A549 (cell line): ENCODE results near the gene LEFTY1. TPM values are rescaled to one million over a fixed set of nuclear protein-coding genes. Genes with fewer than 3 reads are reported as not detected.

Experiments
- ATAC-seq, 2 experiments: fragments of 200-7000 bp in 1 of 2; fragments of >200 bp in 1 of 2; cut with Nextera tagmentation in 1 of 2; cut with Tn5 transposase in 1 of 2; 3 replicates each; pipeline versions ENCODE4 v1.8.0 to v1.9.1; 2018 to 2020; ENCODE audit warnings: mild to moderate bottlenecking in 1 of 2, moderate library complexity in 1 of 2
- CTCF ChIA-PET: fragments of 300-600 bp; sonication (Branson Sonifier 250); formaldehyde crosslinking; extraction: SDS; loops from one replicate; lab custom pipeline; 2021; ENCODE audit warnings: antibody characterized with exemption, inconsistent platforms; lab: Yijun Ruan, JAX
- POLR2A ChIA-PET: fragments of 350-600 bp; formaldehyde crosslinking; extraction: SDS; loops from one replicate; lab custom pipeline; 2021; ENCODE audit warnings: antibody characterized with exemption, inconsistent platforms; lab: Yijun Ruan, JAX
- DNase-seq, 2 experiments: peaks; one replicate each; pipeline versions ENCODE4 v3.0.0 to v3.0.0-alpha.2; 2011 to 2016; ENCODE audit warnings: low read depth in 1 of 2, low spot score in 1 of 2
- FAIRE-seq: peaks from 2 replicates; lab custom pipeline; 2011; peaks lifted over from hg19 to GRCh38; lab: Jason Lieb, UNC
- H3K27ac ChIP-seq, 2 experiments: fragments of >200 bp; sonication (Bioruptor Twin); formaldehyde crosslinking; 3 replicates each; pipeline ENCODE4 v1.5.1; 2016 to 2017
- H3K4me1 ChIP-seq: fragments of >200 bp; sonication (Bioruptor Twin); formaldehyde crosslinking; 3 replicates; pipeline ENCODE4 v1.6.1; 2016
- H3K4me2 ChIP-seq: fragments of >200 bp; sonication (Bioruptor Twin); formaldehyde crosslinking; 3 replicates; pipeline ENCODE4 v1.6.1; 2016
- H3K4me3 ChIP-seq: fragments of >200 bp; sonication (Bioruptor Twin); formaldehyde crosslinking; 3 replicates; pipeline ENCODE4 v1.5.1; 2016
- H3K9me3 ChIP-seq: fragments of >200 bp; sonication (Bioruptor Twin); formaldehyde crosslinking; 3 replicates; pipeline ENCODE4 v1.6.1; 2016
- CHD2 ChIP-seq: fragments of 150-350 bp; IDR thresholded peaks from 2 replicates; pipeline ENCODE4 v1.6.1; 2014; ENCODE audit warnings: low read length; ENCODE audit not compliant: partially characterized antibody
- CHD4 ChIP-seq: fragments of 200-600 bp; sonication (generic); IDR thresholded peaks from 2 replicates; pipeline ENCODE4 v1.6.1; 2016; ENCODE audit warnings: antibody characterized with exemption, mild to moderate bottlenecking, borderline replicate concordance
- CTCF ChIP-seq: fragments of >200 bp; sonication (Bioruptor Twin); formaldehyde crosslinking; IDR thresholded peaks from 3 replicates; pipeline ENCODE4 v1.5.1; 2016
- EHMT2 ChIP-seq: fragments of 200-600 bp; sonication (generic); IDR thresholded peaks from 2 replicates; pipeline ENCODE4 v1.6.1; 2016; ENCODE audit warnings: antibody characterized with exemption, low read depth, mild to moderate bottlenecking, moderate library complexity
- EP300 ChIP-seq, 2 experiments: fragments of >200 bp; sonication (Bioruptor Twin); formaldehyde crosslinking; IDR thresholded peaks; 2 replicates in 1 of 2; 3 replicates in 1 of 2; pipeline ENCODE4 v1.6.1; 2016 to 2017
- ESRRA ChIP-seq: fragments of 150-350 bp; IDR thresholded peaks from 2 replicates; pipeline ENCODE4 v1.6.1; 2014; ENCODE audit warnings: mild to moderate bottlenecking, low read length, borderline replicate concordance
- FOSL2 ChIP-seq, 2 experiments: fragments of 450-650 bp in 1 of 2; fragments of >200 bp in 1 of 2; sonication (Bioruptor Twin) in 1 of 2; formaldehyde crosslinking; IDR thresholded peaks; 2 replicates each; pipeline versions ENCODE4 v1.5.0 to v1.6.1; 2016 to 2020; ENCODE audit warnings: mild to moderate bottlenecking in 1 of 2, moderate library complexity in 1 of 2
- HOXB13 ChIP-seq: fragments of 250-450 bp; sonication (Bioruptor Pico); IDR thresholded peaks from 2 replicates; pipeline ENCODE4 v1.5.0; 2020; ENCODE audit warnings: low read depth, mild to moderate bottlenecking, moderate library complexity
- JUN ChIP-seq, 2 experiments: fragments of >200 bp; sonication (Bioruptor Twin); formaldehyde crosslinking; IDR thresholded peaks; 2 replicates in 1 of 2; 3 replicates in 1 of 2; pipeline ENCODE4 v1.6.1; 2016 to 2017
- JUNB ChIP-seq: fragments of >200 bp; sonication (Bioruptor Twin); formaldehyde crosslinking; IDR thresholded peaks from 2 replicates; pipeline ENCODE4 v1.6.1; 2016
- KDM1A ChIP-seq: fragments of 200-600 bp; sonication (generic); IDR thresholded peaks from 2 replicates; pipeline ENCODE4 v1.6.1; 2016; ENCODE audit warnings: low read depth, mild to moderate bottlenecking
- KDM5A ChIP-seq: fragments of 200-600 bp; sonication (generic); IDR thresholded peaks from 2 replicates; pipeline ENCODE4 v1.6.1; 2016; ENCODE audit warnings: antibody characterized with exemption, mild to moderate bottlenecking
- MAFK ChIP-seq: fragments of 450-650 bp; IDR thresholded peaks from 2 replicates; pipeline ENCODE4 v1.6.1; 2014; ENCODE audit not compliant: partially characterized antibody
- MAX ChIP-seq: IDR thresholded peaks from 2 replicates; pipeline ENCODE4 v1.6.1; 2012
- MAZ ChIP-seq: fragments of 150-350 bp; IDR thresholded peaks from 2 replicates; pipeline ENCODE4 v1.6.1; 2014; ENCODE audit warnings: antibody characterized with exemption, low read depth, low read length, borderline replicate concordance
- NPAS2 ChIP-seq: fragments of 250-450 bp; sonication (Bioruptor Pico); IDR thresholded peaks from 2 replicates; pipeline ENCODE4 v1.8.0; 2022; ENCODE audit warnings: mild to moderate bottlenecking, moderate library complexity, borderline replicate concordance
- POLR2AphosphoS2 ChIP-seq: conservative IDR thresholded peaks from 2 replicates; pipeline ENCODE4 v1.6.1; 2012; ENCODE audit warnings: low read length, improper control_type of control experiment, inconsistent platforms
- RAD21 ChIP-seq, 2 experiments: fragments of >200 bp in 1 of 2; sonication (Bioruptor Twin) in 1 of 2; formaldehyde crosslinking in 1 of 2; IDR thresholded peaks in 1 of 2; conservative IDR thresholded peaks in 1 of 2; 2 replicates in 1 of 2; 3 replicates in 1 of 2; pipeline ENCODE4 v1.6.1; 2012 to 2018; ENCODE audit warnings: inconsistent platforms in 1 of 2
- RCOR1 ChIP-seq: fragments of 150-350 bp; IDR thresholded peaks from 2 replicates; pipeline ENCODE4 v1.6.1; 2014; ENCODE audit warnings: antibody characterized with exemption, low read length, low read depth
- SMC3 ChIP-seq: fragments of >200 bp; sonication (Bioruptor Twin); formaldehyde crosslinking; IDR thresholded peaks from 3 replicates; pipeline ENCODE4 v1.6.1; 2018; ENCODE audit warnings: inconsistent platforms
- TP53 ChIP-seq: fragments of 250-450 bp; sonication (Bioruptor Pico); IDR thresholded peaks from 2 replicates; pipeline ENCODE4 v1.5.0; 2021; ENCODE audit warnings: mild to moderate bottlenecking, moderate library complexity
- ZC3H11A ChIP-seq: fragments of 450-650 bp; IDR thresholded peaks from 2 replicates; pipeline ENCODE4 v1.6.1; 2014; ENCODE audit warnings: antibody characterized with exemption, mild to moderate bottlenecking
- WGBS: methylation state at CpG from one replicate; pipeline ENCODE4 v1.1.6; 2017; ENCODE audit errors: missing lambda C conversion rate; 5-methylcytosine and 5-hydroxymethylcytosine counted together
- polyA plus RNA-seq, 4 experiments: library from polyadenylated mRNA; depleted of rRNA in 3 of 4; stranded (reverse); fragments of >200 nt; fragmentation: RNase III in 1 of 4; extraction: RNeasy Plus Mini Kit Qiagen cat#74134 plus additional on column Dnase treatment in 1 of 4; gene quantifications; 2 replicates in 3 of 4; 3 replicates in 1 of 4; pipeline ENCODE4 v1.2.3, GENCODE V29; 2011 to 2017
- TF ChIP-seq, protein P1 (sequence below): IDR thresholded peaks from 2 replicates; pipeline ENCODE4 v1.6.1; 2012; ENCODE audit warnings: low read depth, borderline replicate concordance

Gene LEFTY1
- polyA plus RNA-seq, 2 of the 4 experiments (the other 2 are of a cell fraction): 0.10 to 1.00 TPM

GRCh38 chr1:225868631-225869330 lies 20.2 kb downstream of the LEFTY1 start:
- Histone ChIP-seq H3K27ac (no peak overlapping the region), H3K9me3 (no peaks in the 10 kb centered on the region)
- no peak for DNase-seq
- TF ChIP-seq FOSL2 (IDR thresholded peaks at IDR 0.05) (no peak), FOSL2 (CRISPR knock-in tag; IDR thresholded peaks at IDR 0.05) (no peak), SMC3 (no peak), MAZ (no peak)
- TF ChIP-seq, all 56 proteins: peak for 0
- ChIA-PET POLR2A (no interaction called here), CTCF (interaction anchor here (1.1 to 1.3 kb wide), 2 partner anchors 14 to 394 kb away, joined by 3 to 6 read pairs; partner anchors contain the start of gene TMEM63A)
- 97% methylated on average over 8 of the region's 8 CpGs for WGBS
- FAIRE-seq (no peak), ATAC-seq (no peak)
- Histone ChIP-seq H3K4me1 (peaks cover 38% of the 10 kb centered on the region), H3K4me2 (no peak overlapping the region), H3K4me3 (no peak overlapping the region)

GRCh38 chr1:225866981-225867380 lies 22.0 kb downstream of the LEFTY1 start:
- CTCF ChIA-PET: interaction anchor here (1.1 to 2.8 kb wide), 4 partner anchors 9 to 89 kb away, joined by 3 to 14 read pairs (median 5); partner anchors contain the start of gene SRP9
- FAIRE-seq: no peak
- WGBS: 84% methylated on average over 6 of the region's 6 CpGs

DNA sequence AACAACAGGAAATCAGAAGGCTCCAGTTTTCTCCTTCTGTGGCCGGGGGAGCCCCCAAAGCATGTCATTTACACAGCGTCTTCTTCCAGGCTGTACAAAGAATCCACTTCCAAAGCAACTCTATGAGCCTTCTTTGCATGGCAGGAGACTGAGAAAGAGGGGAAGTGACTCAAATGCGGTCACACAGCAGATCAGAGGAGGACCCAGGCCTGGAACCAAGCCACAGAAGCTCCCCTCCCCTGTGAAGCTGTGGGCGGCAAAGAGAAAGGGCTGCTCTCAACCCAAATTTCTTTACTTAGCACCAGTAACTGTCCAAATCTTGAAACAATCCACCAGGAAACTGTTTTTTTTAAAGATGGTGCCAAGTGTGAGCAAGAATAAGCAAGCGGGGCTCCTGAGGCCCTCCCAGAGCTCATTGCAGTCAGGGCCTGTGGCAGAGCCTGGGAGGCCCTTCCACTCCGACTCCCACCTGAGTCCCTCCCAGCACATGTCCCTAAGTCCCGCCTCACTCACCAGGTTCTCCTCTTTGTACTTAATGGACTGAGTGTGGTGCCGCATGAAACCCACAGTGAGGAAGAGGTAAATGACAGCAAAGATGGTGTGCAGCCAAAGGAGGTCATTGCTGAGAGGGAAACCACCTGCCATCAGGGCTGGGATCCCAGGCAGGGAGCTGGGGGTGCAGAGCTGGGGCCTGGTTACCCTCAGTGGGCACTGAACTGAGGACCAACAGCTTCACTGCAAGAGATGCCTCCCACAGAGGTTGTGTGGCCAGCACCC lies 22.7 kb downstream of the LEFTY1 start:
- Histone ChIP-seq H3K27ac (no peak overlapping the region), H3K4me2 (no peak overlapping the region), H3K4me1 (peaks cover 23% of the 10 kb centered on the region), H3K9me3 (no peaks in the 10 kb centered on the region), H3K4me3 (no peak overlapping the region)
- DNase-seq (no peak), FAIRE-seq (no peak)
- POLR2A ChIA-PET: no interaction called here
- TF ChIP-seq EP300 (IDR thresholded peaks at IDR 0.05) (no peak), NPAS2 (CRISPR knock-in tag) (no peak), MAFK (no peak), EHMT2 (no peak), ZC3H11A (no peak), RAD21 (conservative IDR thresholded peaks at IDR 0.05 in 1 of 2, IDR thresholded peaks at IDR 0.05 in 1 of 2) (no peak), HOXB13 (CRISPR knock-in tag) (no peak), JUN (IDR thresholded peaks at IDR 0.05) (no peak), CHD2 (no peak), KDM5A (no peak), CHD4 (no peak), TP53 (CRISPR knock-in tag) (no peak), RCOR1 (no peak), SMC3 (no peak)
- TF ChIP-seq, protein P1, sequence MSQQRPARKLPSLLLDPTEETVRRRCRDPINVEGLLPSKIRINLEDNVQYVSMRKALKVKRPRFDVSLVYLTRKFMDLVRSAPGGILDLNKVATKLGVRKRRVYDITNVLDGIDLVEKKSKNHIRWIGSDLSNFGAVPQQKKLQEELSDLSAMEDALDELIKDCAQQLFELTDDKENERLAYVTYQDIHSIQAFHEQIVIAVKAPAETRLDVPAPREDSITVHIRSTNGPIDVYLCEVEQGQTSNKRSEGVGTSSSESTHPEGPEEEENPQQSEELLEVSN: no peak
- TF ChIP-seq, all 56 proteins: peak for 0
- CTCF ChIA-PET: interaction anchor here (1.1 to 2.8 kb wide), 6 partner anchors 8 to 392 kb away, joined by 3 to 14 read pairs (median 5); partner anchors contain the start of gene SRP9
- ATAC-seq: no peak
- 87% methylated on average over 8 of the region's 8 CpGs for WGBS

More at GRCh38 chr1:225866981-225867380, 22.0 kb downstream of the LEFTY1 start:
- DNase-seq (no peak), ATAC-seq (no peak)
- Histone ChIP-seq H3K9me3 (no peaks in the 10 kb centered on the region), H3K4me1 (peaks cover 31% of the 10 kb centered on the region), H3K4me3 (no peak overlapping the region), H3K27ac (no peak overlapping the region), H3K4me2 (no peak overlapping the region)
- POLR2A ChIA-PET: no interaction called here
- TF ChIP-seq JUNB (no peak), KDM1A (no peak), MAX (no peak), ESRRA (no peak), CTCF (no peak), POLR2AphosphoS2 (no peak)
- TF ChIP-seq, all 56 proteins: peak for 0
